AG09319 (cell line): ENCODE measurements around the gene ZBTB3.
"Not testable (repeated sequence)": the region's sequence is repeated elsewhere in the genome, so short reads cannot be mapped to it uniquely, and the experiment has no call there.

ENCODE experiments used
- DNase-seq: peaks from one replicate; pipeline ENCODE4 v3.0.0-alpha.2; 2010; ENCODE audit warnings: low read depth; ENCODE audit errors: extremely low read depth
- CTCF ChIP-seq: IDR thresholded peaks from 2 replicates; pipeline ENCODE4 v1.5.1; 2011; ENCODE audit warnings: low read depth, mild to moderate bottlenecking, inconsistent platforms, low read length, moderate library complexity

ZBTB3 gene

GRCh38 chr11:62755086-62755615 lies 1.2 kb upstream of the ZBTB3 start:
- no peak for DNase-seq
- no peak for TF ChIP-seq CTCF

GRCh38 chr11:62752994-62753735 lies 795 bp downstream of the ZBTB3 start:
- no peak for TF ChIP-seq CTCF
- no peak for DNase-seq

- TF ChIP-seq CTCF = no peak
- no peak for DNase-seq
These were observed 1.7 kb downstream of the ZBTB3 start for GRCh38 chr11:62752177-62752785.

GRCh38 chr11:62749931-62750330 lies 4.0 kb downstream of the ZBTB3 start:
- not testable (repeated sequence) for DNase-seq

GRCh38 chr11:62747475-62748160 lies 6.3 kb downstream of the ZBTB3 start:
- no peak for DNase-seq
- no peak for TF ChIP-seq CTCF

GRCh38 chr11:62737196-62737595 lies 16.8 kb downstream of the ZBTB3 start:
- TF ChIP-seq CTCF = no peak
- DNase-seq = no peak

- DNase-seq = no peak
- no peak; the same call in none of the 2 replicates for TF ChIP-seq CTCF
These were observed 21.1 kb downstream of the ZBTB3 start for GRCh38 chr11:62732830-62733229.

GRCh38 chr11:62730076-62730475 lies 23.9 kb downstream of the ZBTB3 start:
- not testable (repeated sequence) for DNase-seq
